K562 (cell line): Measurements from ENCODE around the gene RAB6B. TPM values are rescaled to one million over a fixed set of nuclear protein-coding genes. Genes with fewer than 3 reads are reported as not detected.

Experiments
- ATAC-seq: fragments of 200-7000 bp; cut with Tn5 transposase; 3 replicates; pipeline ENCODE4 v1.9.1; 2020; ENCODE audit warnings: moderate library complexity
- BruUV-seq: library from RNA; stranded (reverse); fragments of 400-500 nt; replicated peaks from 2 replicates; lab custom pipeline; 2021; lab: Mats Ljungman, UMichigan
- CTCF ChIA-PET: fragments of 300-600 bp; formaldehyde crosslinking; extraction: SDS; loops from one replicate; lab custom pipeline; 2021; ENCODE audit warnings: low intra/inter-chr PET ratio; lab: Yijun Ruan, JAX
- POLR2A ChIA-PET: fragments of 300-600, 350-650 bp; sonication (Branson Sonifier 250); formaldehyde crosslinking; extraction: SDS; loops from one replicate; lab custom pipeline; 2021; ENCODE audit warnings: antibody characterized with exemption, inconsistent platforms; lab: Yijun Ruan, JAX
- DNase-seq, 4 experiments: peaks; one replicate each; pipeline versions ENCODE4 v3.0.0 to v3.0.0-alpha.2; 2011 to 2018; ENCODE audit warnings: low spot score in 3 of 4, mixed read lengths in 3 of 4; ENCODE audit errors: extremely low read depth in 1 of 4
- FAIRE-seq: peaks from 2 replicates; lab custom pipeline; 2011; peaks lifted over from hg19 to GRCh38; lab: Jason Lieb, UNC
- H2AFZ ChIP-seq: 2 replicates; pipeline ENCODE4 v1.6.0; 2011; ENCODE audit warnings: low read depth, low read length, control low read depth, inconsistent platforms
- H3K27ac ChIP-seq: fragments of 200-600 bp; 3 replicates; pipeline ENCODE4 v1.8.0; 2011; ENCODE audit warnings: low read depth, mild to moderate bottlenecking, control low read depth, inconsistent platforms, low read length, moderate library complexity, mixed read lengths; ENCODE audit errors: extremely low read depth
- H3K27me3 ChIP-seq, 2 experiments: fragments of 300-600 bp in 1 of 2; 2 replicates in 1 of 2; 3 replicates in 1 of 2; pipeline versions ENCODE4 v1.6.0 to v1.8.0; 2011; ENCODE audit warnings: inconsistent platforms in 2 of 2, low read length in 2 of 2, mild to moderate bottlenecking in 1 of 2, mixed read lengths in 1 of 2, moderate library complexity in 1 of 2; ENCODE audit not compliant: control insufficient read depth in 2 of 2, insufficient read depth in 2 of 2
- H3K36me3 ChIP-seq: fragments of 300-600 bp; 3 replicates; pipeline ENCODE4 v1.8.0; 2011; ENCODE audit warnings: mild to moderate bottlenecking, low read length, inconsistent platforms; ENCODE audit not compliant: control insufficient read depth, insufficient read depth
- H3K4me1 ChIP-seq, 2 experiments: fragments of 200-600 bp in 1 of 2; replicated peaks in 1 of 2; 2 replicates in 1 of 2; 3 replicates in 1 of 2; pipeline versions ENCODE4 v1.5.1 to v1.8.0; 2011; ENCODE audit warnings: inconsistent platforms in 2 of 2, low read length in 2 of 2, mild to moderate bottlenecking in 1 of 2, mixed read lengths in 1 of 2, moderate library complexity in 1 of 2; ENCODE audit not compliant: control insufficient read depth in 2 of 2, insufficient read depth in 2 of 2
- H3K4me2 ChIP-seq: 2 replicates; pipeline ENCODE4 v1.6.1; 2011; ENCODE audit warnings: low read length, control low read depth, inconsistent platforms, mixed read lengths; ENCODE audit not compliant: insufficient read depth
- H3K4me3 ChIP-seq: fragments of 200-600 bp; sonication (generic), shearing (Covaris generic); 2 replicates; pipeline ENCODE4 v1.5.1; 2016; ENCODE audit warnings: control low read depth, inconsistent platforms
- H3K79me2 ChIP-seq: fragments of 200-600 bp; 3 replicates; pipeline ENCODE4 v1.8.0; 2011; ENCODE audit warnings: low read length, inconsistent platforms; ENCODE audit not compliant: control insufficient read depth, insufficient read depth
- H3K9ac ChIP-seq, 2 experiments: 2 replicates each; pipeline versions ENCODE4 v1.6.0 to v1.6.1; 2011; ENCODE audit warnings: low read depth in 2 of 2, low read length in 2 of 2, control low read depth in 1 of 2, inconsistent platforms in 1 of 2, mild to moderate bottlenecking in 1 of 2, mixed read lengths in 1 of 2; ENCODE audit not compliant: insufficient read depth in 1 of 2
- H3K9me1 ChIP-seq: one replicate; pipeline ENCODE4 v1.6.0; 2011; ENCODE audit warnings: inconsistent platforms, mild to moderate bottlenecking, low read length, moderate library complexity; ENCODE audit not compliant: control insufficient read depth, insufficient read depth
- H3K9me3 ChIP-seq: replicated peaks from 2 replicates; pipeline ENCODE4 v1.5.1; 2011; ENCODE audit warnings: low read depth, low read length, inconsistent platforms; ENCODE audit not compliant: control insufficient read depth, insufficient read depth
- H4K20me1 ChIP-seq: replicated peaks from 2 replicates; pipeline ENCODE4 v1.6.1; 2011; ENCODE audit warnings: low read length, inconsistent platforms, mixed read lengths; ENCODE audit not compliant: control insufficient read depth, insufficient read depth
- CBX3 ChIP-seq, 2 experiments: IDR thresholded peaks; 1 replicate in 1 of 2; 2 replicates in 1 of 2; pipeline ENCODE4 v1.6.1; 2012; ENCODE audit warnings: inconsistent platforms in 2 of 2, low read length in 2 of 2, borderline replicate concordance in 1 of 2, control low read depth in 1 of 2
- CEBPG ChIP-seq, 3 experiments: fragments of 200-800 bp in 1 of 3; sonication (Bioruptor generic) in 1 of 3; sonication (generic) in 1 of 3; formaldehyde crosslinking in 1 of 3; IDR thresholded peaks in 2 of 3; conservative IDR thresholded peaks in 1 of 3; 2 replicates each; pipeline versions ENCODE4 v1.6.1 to v1.8.0; 2016 to 2022; ENCODE audit warnings: missing compliant biosample characterization in 2 of 3, missing genetic modification characterization in 2 of 3, mild to moderate bottlenecking in 1 of 3, missing genetic modification reagents in 1 of 3
- DMBX1 ChIP-seq: fragments of 250-450 bp; sonication (Bioruptor Pico); IDR thresholded peaks from 2 replicates; pipeline ENCODE4 v1.8.0; 2022; ENCODE audit warnings: inconsistent platforms, mild to moderate bottlenecking, moderate library complexity, borderline replicate concordance
- PCBP2 ChIP-seq: fragments of 200-400 bp; formaldehyde crosslinking; IDR thresholded peaks from 2 replicates; pipeline ENCODE4 v1.6.1; 2018; ENCODE audit warnings: low read length, low read depth, mild to moderate bottlenecking, moderate library complexity; ENCODE audit not compliant: poor library complexity, severe bottlenecking
- RAD51 ChIP-seq: fragments of 450-650 bp; IDR thresholded peaks from 2 replicates; pipeline ENCODE4 v1.7.1; 2016; ENCODE audit warnings: low read depth, mild to moderate bottlenecking, borderline replicate concordance
- RBFOX2 ChIP-seq: fragments of 200-400 bp; formaldehyde crosslinking; IDR thresholded peaks from 2 replicates; pipeline ENCODE4 v1.6.1; 2017; ENCODE audit warnings: low read depth, mild to moderate bottlenecking, low read length, moderate library complexity
- RBM39 ChIP-seq: fragments of 200-400 bp; formaldehyde crosslinking; optimal IDR thresholded peaks from 2 replicates; pipeline ENCODE3; 2018; ENCODE audit warnings: low read depth, low read length
- RCOR1 ChIP-seq, 2 experiments: IDR thresholded peaks; 2 replicates each; pipeline ENCODE4 v1.6.1; 2012; ENCODE audit warnings: low read depth in 2 of 2, low read length in 2 of 2, borderline replicate concordance in 1 of 2, improper control_type of control experiment in 1 of 2
- RFX1 ChIP-seq: fragments of 450-650 bp; IDR thresholded peaks from 2 replicates; pipeline ENCODE4 v1.6.1; 2016; ENCODE audit warnings: mild to moderate bottlenecking, moderate library complexity
- SOX6 ChIP-seq: fragments of 450-650 bp; IDR thresholded peaks from 2 replicates; pipeline ENCODE4 v1.6.1; 2014; ENCODE audit warnings: mild to moderate bottlenecking
- ZNF436 ChIP-seq: fragments of 250-450, 450-650 bp; sonication (Bioruptor Pico); formaldehyde crosslinking; IDR thresholded peaks from 2 replicates; pipeline ENCODE4 v1.7.0; 2020; ENCODE audit warnings: mild to moderate bottlenecking
- ZNF57 ChIP-seq: fragments of 450-650 bp; formaldehyde crosslinking; IDR thresholded peaks from 2 replicates; pipeline ENCODE4 v1.4.0; 2020; ENCODE audit warnings: mild to moderate bottlenecking, moderate library complexity
- WGBS: fragments of 100-300 bp; shearing (Covaris generic); methylation state at CpG from one replicate; pipeline ENCODE4 v1.1.6; 2016; ENCODE audit warnings: low coverage, mixed read lengths; ENCODE audit not compliant: insufficient coverage; ENCODE audit errors: missing lambda C conversion rate; 5-methylcytosine and 5-hydroxymethylcytosine counted together
- in situ Hi-C: fragments of 300-500 bp; cut with MboI; formaldehyde crosslinking; loops from 4 replicates; pipeline ENCODE4 v1.15.0; 2018; ENCODE audit warnings: inconsistent platforms, mixed read lengths
- intact Hi-C: fragments of 100-400 bp; cut with micrococcal nuclease; formaldehyde crosslinking; loops from 2 replicates; pipeline ENCODE4 v1.14.2; 2022
- polyA plus RNA-seq, 8 experiments: library from polyadenylated mRNA; depleted of rRNA in 4 of 8; stranded (reverse) in 5 of 8; unstranded in 3 of 8; fragments of >200 nt; fragmentation: Nextera tagmentation in 2 of 8; fragmentation: Illumina TruSeq in 1 of 8; extraction: Ambion mirVana in 2 of 8; extraction: Trizol in 1 of 8; gene quantifications; 2 replicates each; pipeline versions ENCODE4 v1.2.1 to v1.2.3, GENCODE V29; 2011 to 2014; ENCODE audit warnings: inconsistent platforms in 1 of 8, missing spikeins in 1 of 8
- total RNA-seq, 7 experiments: library from RNA; depleted of rRNA in 6 of 7; stranded (reverse); fragments of >200 nt in 6 of 7; fragmentation: Illumina TruSeq in 2 of 7; extraction: Trizol in 2 of 7; gene quantifications; 2 replicates each; pipeline versions ENCODE4 v1.2.1 to v1.2.3, GENCODE V29; 2011 to 2021; ENCODE audit warnings: low replicate concordance in 1 of 7
- TF ChIP-seq, protein P1 (sequence below): fragments of 250-450 bp; sonication (Bioruptor Pico); IDR thresholded peaks from 2 replicates; pipeline ENCODE4 v1.8.0; 2022; ENCODE audit warnings: moderate library complexity, mild to moderate bottlenecking, inconsistent platforms

RAB6B gene
- total and polyA plus RNA-seq, 9 of the 15 experiments (the other 6 are each of a cell fraction or from before 2014, with no cell fraction given), result 0.60 to 18.1 (median 1.5) TPM

DNA sequence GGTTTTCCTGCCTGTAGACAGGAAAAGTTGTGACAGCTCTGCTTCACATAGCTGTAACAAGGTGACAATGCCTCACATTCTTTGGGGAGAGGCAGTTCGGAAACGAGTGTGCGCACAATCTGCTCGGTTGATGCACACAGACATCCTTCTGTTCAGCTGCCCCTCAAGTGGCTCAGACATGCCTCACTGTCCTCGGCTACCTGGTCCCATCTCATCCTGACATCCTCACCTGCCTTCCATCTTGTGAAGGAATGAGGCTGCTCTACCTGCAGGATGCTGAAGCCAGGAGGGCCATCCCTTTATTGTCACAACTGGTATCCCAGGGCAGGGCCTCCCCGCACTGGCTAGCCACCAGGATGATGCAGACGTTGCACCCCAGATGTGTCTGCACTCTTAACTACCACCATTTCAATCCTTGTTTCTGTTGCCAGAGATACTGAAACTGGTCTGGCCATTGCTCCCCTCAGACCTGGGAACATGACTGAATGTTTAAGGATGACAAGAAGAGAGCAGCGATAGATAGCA, 70.7 kb downstream of the RAB6B start:
- CTCF ChIA-PET, result no interaction called here
- H3K4me2 ChIP-seq, result no peak overlapping the region
- H4K20me1 ChIP-seq, result peaks cover 5% of the 10 kb centered on the region; the same call in 1 of the 2 replicates
- H2AFZ ChIP-seq, result no peak overlapping the region
- in situ Hi-C loops (loop anchor here (5.0 to 25.0 kb wide), 4 partner anchors 102 to 1088 kb away; partner anchors contain the start of genes ANAPC13, CEP63 and TMEM108), intact Hi-C loops (no loop called here)
- peaks cover 4 to 5% of the 10 kb centered on the region in 2 experiments; a peak in 3 of 5 replicates for H3K4me1 ChIP-seq
- H3K9ac ChIP-seq, result no peak overlapping the region
- WGBS, result 82% methylated on average over 5 of the region's 8 CpGs
- POLR2A ChIA-PET, result interaction anchor here (0.6 to 0.7 kb wide), 3 partner anchors 10 to 337 kb away, joined by 3 to 4 read pairs (median 3); no protein-coding TSS in a partner anchor
- H3K27me3 ChIP-seq, result no peaks in the 10 kb centered on the region
- no peak overlapping the region for H3K27ac ChIP-seq
- ATAC-seq (no peak), DNase-seq (no peak), FAIRE-seq (no peak)
- TF ChIP-seq, protein P1, sequence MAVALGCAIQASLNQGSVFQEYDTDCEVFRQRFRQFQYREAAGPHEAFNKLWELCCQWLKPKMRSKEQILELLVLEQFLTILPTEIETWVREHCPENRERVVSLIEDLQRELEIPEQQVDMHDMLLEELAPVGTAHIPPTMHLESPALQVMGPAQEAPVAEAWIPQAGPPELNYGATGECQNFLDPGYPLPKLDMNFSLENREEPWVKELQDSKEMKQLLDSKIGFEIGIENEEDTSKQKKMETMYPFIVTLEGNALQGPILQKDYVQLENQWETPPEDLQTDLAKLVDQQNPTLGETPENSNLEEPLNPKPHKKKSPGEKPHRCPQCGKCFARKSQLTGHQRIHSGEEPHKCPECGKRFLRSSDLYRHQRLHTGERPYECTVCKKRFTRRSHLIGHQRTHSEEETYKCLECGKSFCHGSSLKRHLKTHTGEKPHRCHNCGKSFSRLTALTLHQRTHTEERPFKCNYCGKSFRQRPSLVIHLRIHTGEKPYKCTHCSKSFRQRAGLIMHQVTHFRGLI, result no peak
- TF ChIP-seq RCOR1 (IDR thresholded peaks at IDR 0.05; ENCODE audit: borderline replicate concordance in 1 of 2, low read depth in 2 of 2, low read length in 2 of 2) (no peak), CEBPG (CRISPR knock-in tag; IDR thresholded peaks at IDR 0.05) (no peak), CEBPG (tag; conservative IDR thresholded peaks at IDR 0.05 in 1 of 2, IDR thresholded peaks at IDR 0.05 in 1 of 2) (no peak), RFX1 (no peak), ZNF436 (CRISPR knock-in tag) (no peak), RBFOX2 (no peak), RBM39 (no peak), PCBP2 (no peak), ZNF57 (CRISPR knock-in tag) (no peak), RAD51 (no peak), CBX3 (IDR thresholded peaks at IDR 0.05; ENCODE audit: borderline replicate concordance in 1 of 2, low read length in 2 of 2) (no peak), SOX6 (no peak), DMBX1 (no peak)
- H3K79me2 ChIP-seq, result no peaks in the 10 kb centered on the region
- no peaks in the 10 kb centered on the region for H3K9me3 ChIP-seq
- no TSS peak for BruUV-seq
- no peaks in the 10 kb centered on the region for H3K9me1 ChIP-seq
- peaks cover 50% of the 10 kb centered on the region for H3K36me3 ChIP-seq
- no peak overlapping the region for H3K4me3 ChIP-seq
